WTC11 (cell line): Measurements from ENCODE around the gene STRA6. TPM values are rescaled to one million over a fixed set of nuclear protein-coding genes. Genes with fewer than 3 reads are reported as not detected.

ENCODE experiments used
- ATF1 ChIP-seq: sonication (generic); formaldehyde crosslinking; IDR thresholded peaks from 2 replicates; pipeline ENCODE4 v1.8.1; 2023; ENCODE audit warnings: mild to moderate bottlenecking, moderate library complexity, missing genetic modification reagents
- ATF2 ChIP-seq: sonication (generic); formaldehyde crosslinking; IDR thresholded peaks from 2 replicates; pipeline ENCODE4 v1.8.1; 2022; ENCODE audit warnings: low read depth, missing genetic modification reagents, borderline replicate concordance
- FOXJ3 ChIP-seq: sonication (generic); formaldehyde crosslinking; IDR thresholded peaks from 2 replicates; pipeline ENCODE4 v1.9.0; 2021; ENCODE audit warnings: missing genetic modification reagents, mild to moderate bottlenecking, borderline replicate concordance
- FOXK1 ChIP-seq: sonication (generic); formaldehyde crosslinking; IDR thresholded peaks from 2 replicates; pipeline ENCODE4 v1.8.0; 2022; ENCODE audit warnings: mild to moderate bottlenecking, moderate library complexity, missing genetic modification reagents
- GABPB1 ChIP-seq: sonication (generic); formaldehyde crosslinking; IDR thresholded peaks from 2 replicates; pipeline ENCODE4 v1.8.1; 2023; ENCODE audit warnings: mild to moderate bottlenecking, missing genetic modification reagents
- GRHL2 ChIP-seq: fragments of 250-450 bp; sonication (Bioruptor Pico); IDR thresholded peaks from 2 replicates; pipeline ENCODE4 v1.8.0; 2022; ENCODE audit warnings: mild to moderate bottlenecking, moderate library complexity; ENCODE audit not compliant: insufficient replicate concordance, severe bottlenecking
- MLX ChIP-seq: sonication (generic); formaldehyde crosslinking; IDR thresholded peaks from 2 replicates; pipeline ENCODE4 v1.8.1; 2023; ENCODE audit warnings: mild to moderate bottlenecking, missing genetic modification reagents, moderate library complexity
- MYBL2 ChIP-seq: sonication (generic); formaldehyde crosslinking; IDR thresholded peaks from 2 replicates; pipeline ENCODE4 v1.8.1; 2023; ENCODE audit warnings: mild to moderate bottlenecking, moderate library complexity, missing genetic modification reagents
- NFYB ChIP-seq: sonication (generic); formaldehyde crosslinking; conservative IDR thresholded peaks from 2 replicates; pipeline ENCODE4 v1.8.0; 2022; ENCODE audit warnings: low read depth, missing genetic modification reagents
- NR3C1 ChIP-seq: sonication (generic); formaldehyde crosslinking; conservative IDR thresholded peaks from 2 replicates; pipeline ENCODE4 v1.8.1; 2023; ENCODE audit warnings: low read depth, mild to moderate bottlenecking, missing genetic modification reagents
- PRRX2 ChIP-seq: fragments of 250-450 bp; sonication (Bioruptor Pico); IDR thresholded peaks from 2 replicates; pipeline ENCODE4 v1.8.0; 2021; ENCODE audit warnings: mild to moderate bottlenecking
- TEAD1 ChIP-seq: sonication (generic); formaldehyde crosslinking; IDR thresholded peaks from 2 replicates; pipeline ENCODE4 v1.8.0; 2022; ENCODE audit warnings: mild to moderate bottlenecking, missing genetic modification reagents
- TEAD4 ChIP-seq: sonication (generic); formaldehyde crosslinking; IDR thresholded peaks from 2 replicates; pipeline ENCODE4 v1.8.0; 2022; ENCODE audit warnings: mild to moderate bottlenecking, missing genetic modification reagents
- TP53 ChIP-seq: sonication (generic); formaldehyde crosslinking; IDR thresholded peaks from 2 replicates; pipeline ENCODE4 v1.8.1; 2023; ENCODE audit warnings: mild to moderate bottlenecking, missing genetic modification reagents
- ZNF396 ChIP-seq: fragments of 250-450 bp; sonication (Bioruptor Pico); IDR thresholded peaks from 2 replicates; pipeline ENCODE4 v1.8.0; 2021; ENCODE audit warnings: mild to moderate bottlenecking, moderate library complexity, borderline replicate concordance
- total RNA-seq: library from RNA; stranded (reverse); gene quantifications from 3 replicates; pipeline ENCODE4 v1.2.3, GENCODE V29; 2021
- TF ChIP-seq, protein P1 (sequence below): fragments of 250-450 bp; sonication (Bioruptor Pico); IDR thresholded peaks from 2 replicates; pipeline ENCODE4 v2.1.2; 2022; ENCODE audit warnings: mild to moderate bottlenecking, moderate library complexity
- TF ChIP-seq, protein P2 (sequence below): fragments of 200-600 bp; IDR thresholded peaks from 2 replicates; pipeline ENCODE4 v1.8.0; 2022; ENCODE audit warnings: antibody characterized with exemption
- TF ChIP-seq, protein P3 (sequence below): fragments of 250-450 bp; sonication (Bioruptor Pico); IDR thresholded peaks from 2 replicates; pipeline ENCODE4 v1.9.0; 2021; ENCODE audit warnings: moderate library complexity, mild to moderate bottlenecking, inconsistent platforms, borderline replicate concordance
- TF ChIP-seq, protein P4 (sequence below): sonication (generic); formaldehyde crosslinking; IDR thresholded peaks from 2 replicates; pipeline ENCODE4 v1.8.1; 2022; ENCODE audit warnings: missing genetic modification reagents, borderline replicate concordance
- TF ChIP-seq, protein P5 (sequence below): sonication (generic); formaldehyde crosslinking; IDR thresholded peaks from 2 replicates; pipeline ENCODE4 v1.8.1; 2022; ENCODE audit warnings: mild to moderate bottlenecking, moderate library complexity, missing genetic modification reagents
- TF ChIP-seq, protein P6 (sequence below): sonication (generic); formaldehyde crosslinking; IDR thresholded peaks from 2 replicates; pipeline ENCODE4 v1.8.0; 2022; ENCODE audit warnings: mild to moderate bottlenecking, missing genetic modification reagents

Gene STRA6
- total RNA-seq, 1 experiment from 2014 or later: 23.2 TPM

DNA sequence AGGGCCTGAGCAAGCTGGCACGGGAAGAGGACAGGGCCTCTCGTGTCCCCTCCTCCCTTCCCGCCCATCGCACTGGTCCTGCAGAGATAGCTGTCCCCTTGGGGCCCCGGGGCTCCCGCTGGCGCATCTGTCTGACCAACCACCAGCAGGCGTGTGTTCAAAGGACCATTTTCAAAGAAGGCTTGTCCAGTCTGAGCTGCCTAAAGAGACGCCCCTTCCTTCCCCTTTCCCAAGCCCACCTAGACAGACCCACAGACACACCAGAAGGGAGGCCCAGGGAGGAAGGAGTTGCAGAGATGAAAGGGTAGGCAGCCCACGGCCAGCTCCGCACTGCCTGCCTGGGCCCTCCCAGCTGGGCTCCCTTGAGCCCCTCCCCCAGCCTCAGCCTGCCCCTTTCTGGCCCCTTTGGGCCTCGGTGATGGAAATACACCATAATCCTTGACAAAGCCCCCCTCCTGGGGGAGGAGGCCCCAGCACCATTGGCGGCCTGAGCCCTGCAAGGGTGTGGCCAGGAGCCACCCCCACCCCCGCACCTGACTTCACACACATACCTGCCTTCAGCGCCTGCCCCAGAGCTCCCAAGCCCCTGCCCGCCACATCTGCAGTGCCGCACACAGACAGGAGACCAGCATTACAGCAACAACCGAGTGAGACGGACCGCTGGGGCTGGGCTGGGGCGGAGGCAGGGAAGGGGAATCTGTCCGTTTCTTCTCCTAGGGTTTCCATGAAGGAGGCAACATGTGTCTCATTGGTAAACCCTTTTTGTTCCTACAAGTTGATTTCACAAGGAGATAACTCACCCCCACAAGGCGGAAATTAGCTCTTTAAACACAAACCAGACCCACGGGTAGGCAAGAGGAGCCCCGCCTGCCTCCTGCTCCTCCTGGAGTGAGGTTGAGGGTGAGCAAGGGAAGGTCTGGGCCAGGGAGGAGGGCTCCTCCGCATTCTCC lies at the start of gene STRA6 (continued):
- TF ChIP-seq, protein P1, sequence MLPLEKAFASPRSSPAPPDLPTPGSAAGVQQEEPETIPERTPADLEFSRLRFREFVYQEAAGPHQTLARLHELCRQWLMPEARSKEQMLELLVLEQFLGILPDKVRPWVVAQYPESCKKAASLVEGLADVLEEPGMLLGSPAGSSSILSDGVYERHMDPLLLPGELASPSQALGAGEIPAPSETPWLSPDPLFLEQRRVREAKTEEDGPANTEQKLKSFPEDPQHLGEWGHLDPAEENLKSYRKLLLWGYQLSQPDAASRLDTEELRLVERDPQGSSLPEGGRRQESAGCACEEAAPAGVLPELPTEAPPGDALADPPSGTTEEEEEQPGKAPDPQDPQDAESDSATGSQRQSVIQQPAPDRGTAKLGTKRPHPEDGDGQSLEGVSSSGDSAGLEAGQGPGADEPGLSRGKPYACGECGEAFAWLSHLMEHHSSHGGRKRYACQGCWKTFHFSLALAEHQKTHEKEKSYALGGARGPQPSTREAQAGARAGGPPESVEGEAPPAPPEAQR (CRISPR knock-in tag): no peak
- TF ChIP-seq ATF1 (CRISPR knock-in tag): no peak
- TF ChIP-seq ZNF396 (CRISPR knock-in tag): no peak
- no peak for TF ChIP-seq MLX (CRISPR knock-in tag)
- no peak for TF ChIP-seq NFYB
- TF ChIP-seq, protein P2, sequence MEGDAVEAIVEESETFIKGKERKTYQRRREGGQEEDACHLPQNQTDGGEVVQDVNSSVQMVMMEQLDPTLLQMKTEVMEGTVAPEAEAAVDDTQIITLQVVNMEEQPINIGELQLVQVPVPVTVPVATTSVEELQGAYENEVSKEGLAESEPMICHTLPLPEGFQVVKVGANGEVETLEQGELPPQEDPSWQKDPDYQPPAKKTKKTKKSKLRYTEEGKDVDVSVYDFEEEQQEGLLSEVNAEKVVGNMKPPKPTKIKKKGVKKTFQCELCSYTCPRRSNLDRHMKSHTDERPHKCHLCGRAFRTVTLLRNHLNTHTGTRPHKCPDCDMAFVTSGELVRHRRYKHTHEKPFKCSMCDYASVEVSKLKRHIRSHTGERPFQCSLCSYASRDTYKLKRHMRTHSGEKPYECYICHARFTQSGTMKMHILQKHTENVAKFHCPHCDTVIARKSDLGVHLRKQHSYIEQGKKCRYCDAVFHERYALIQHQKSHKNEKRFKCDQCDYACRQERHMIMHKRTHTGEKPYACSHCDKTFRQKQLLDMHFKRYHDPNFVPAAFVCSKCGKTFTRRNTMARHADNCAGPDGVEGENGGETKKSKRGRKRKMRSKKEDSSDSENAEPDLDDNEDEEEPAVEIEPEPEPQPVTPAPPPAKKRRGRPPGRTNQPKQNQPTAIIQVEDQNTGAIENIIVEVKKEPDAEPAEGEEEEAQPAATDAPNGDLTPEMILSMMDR: no peak
- peak; percentile 65; the same call in 1 of the 2 replicates for TF ChIP-seq TEAD1
- TF ChIP-seq TP53 (CRISPR knock-in tag): peak; percentile 58; the same call in 1 of the 2 replicates
- peak; percentile 59; the same call in 1 of the 2 replicates for TF ChIP-seq MYBL2
- TF ChIP-seq, protein P3, sequence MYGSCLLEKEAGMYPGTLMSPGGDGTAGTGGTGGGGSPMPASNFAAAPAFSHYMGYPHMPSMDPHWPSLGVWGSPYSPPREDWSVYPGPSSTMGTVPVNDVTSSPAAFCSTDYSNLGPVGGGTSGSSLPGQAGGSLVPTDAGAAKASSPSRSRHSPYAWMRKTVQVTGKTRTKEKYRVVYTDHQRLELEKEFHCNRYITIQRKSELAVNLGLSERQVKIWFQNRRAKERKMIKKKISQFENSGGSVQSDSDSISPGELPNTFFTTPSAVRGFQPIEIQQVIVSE (CRISPR knock-in tag): no peak
- peak; percentile 64 for TF ChIP-seq FOXK1 (CRISPR knock-in tag)
- no peak for TF ChIP-seq FOXJ3 (CRISPR knock-in tag)
- TF ChIP-seq, protein P4, sequence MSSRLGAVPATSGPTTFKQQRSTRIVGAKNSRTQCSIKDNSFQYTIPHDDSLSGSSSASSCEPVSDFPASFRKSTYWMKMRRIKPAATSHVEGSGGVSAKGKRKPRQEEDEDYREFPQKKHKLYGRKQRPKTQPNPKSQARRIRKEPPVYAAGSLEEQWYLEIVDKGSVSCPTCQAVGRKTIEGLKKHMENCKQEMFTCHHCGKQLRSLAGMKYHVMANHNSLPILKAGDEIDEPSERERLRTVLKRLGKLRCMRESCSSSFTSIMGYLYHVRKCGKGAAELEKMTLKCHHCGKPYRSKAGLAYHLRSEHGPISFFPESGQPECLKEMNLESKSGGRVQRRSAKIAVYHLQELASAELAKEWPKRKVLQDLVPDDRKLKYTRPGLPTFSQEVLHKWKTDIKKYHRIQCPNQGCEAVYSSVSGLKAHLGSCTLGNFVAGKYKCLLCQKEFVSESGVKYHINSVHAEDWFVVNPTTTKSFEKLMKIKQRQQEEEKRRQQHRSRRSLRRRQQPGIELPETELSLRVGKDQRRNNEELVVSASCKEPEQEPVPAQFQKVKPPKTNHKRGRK (CRISPR knock-in tag): no peak
- TF ChIP-seq GRHL2 (CRISPR knock-in tag): no peak
- TF ChIP-seq PRRX2: no peak
- no peak for TF ChIP-seq TEAD4 (CRISPR knock-in tag)
- 0 out of 2 replicates have a peak, but pooled peaks have one; percentile 36 for TF ChIP-seq NR3C1 (CRISPR knock-in tag)
- TF ChIP-seq, protein P5, sequence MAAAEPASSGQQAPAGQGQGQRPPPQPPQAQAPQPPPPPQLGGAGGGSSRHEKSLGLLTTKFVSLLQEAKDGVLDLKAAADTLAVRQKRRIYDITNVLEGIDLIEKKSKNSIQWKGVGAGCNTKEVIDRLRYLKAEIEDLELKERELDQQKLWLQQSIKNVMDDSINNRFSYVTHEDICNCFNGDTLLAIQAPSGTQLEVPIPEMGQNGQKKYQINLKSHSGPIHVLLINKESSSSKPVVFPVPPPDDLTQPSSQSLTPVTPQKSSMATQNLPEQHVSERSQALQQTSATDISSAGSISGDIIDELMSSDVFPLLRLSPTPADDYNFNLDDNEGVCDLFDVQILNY (CRISPR knock-in tag): no peak
- TF ChIP-seq, protein P6, sequence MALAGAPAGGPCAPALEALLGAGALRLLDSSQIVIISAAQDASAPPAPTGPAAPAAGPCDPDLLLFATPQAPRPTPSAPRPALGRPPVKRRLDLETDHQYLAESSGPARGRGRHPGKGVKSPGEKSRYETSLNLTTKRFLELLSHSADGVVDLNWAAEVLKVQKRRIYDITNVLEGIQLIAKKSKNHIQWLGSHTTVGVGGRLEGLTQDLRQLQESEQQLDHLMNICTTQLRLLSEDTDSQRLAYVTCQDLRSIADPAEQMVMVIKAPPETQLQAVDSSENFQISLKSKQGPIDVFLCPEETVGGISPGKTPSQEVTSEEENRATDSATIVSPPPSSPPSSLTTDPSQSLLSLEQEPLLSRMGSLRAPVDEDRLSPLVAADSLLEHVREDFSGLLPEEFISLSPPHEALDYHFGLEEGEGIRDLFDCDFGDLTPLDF (CRISPR knock-in tag): 0 out of 2 replicates have a peak, but pooled peaks have one; percentile 40
- TF ChIP-seq GABPB1 (CRISPR knock-in tag): no peak
- TF ChIP-seq ATF2 (CRISPR knock-in tag): no peak
- TF ChIP-seq, all 79 proteins: peak for 18
